Measurements from ENCODE around the gene COCH.

The COCH gene

DNA sequence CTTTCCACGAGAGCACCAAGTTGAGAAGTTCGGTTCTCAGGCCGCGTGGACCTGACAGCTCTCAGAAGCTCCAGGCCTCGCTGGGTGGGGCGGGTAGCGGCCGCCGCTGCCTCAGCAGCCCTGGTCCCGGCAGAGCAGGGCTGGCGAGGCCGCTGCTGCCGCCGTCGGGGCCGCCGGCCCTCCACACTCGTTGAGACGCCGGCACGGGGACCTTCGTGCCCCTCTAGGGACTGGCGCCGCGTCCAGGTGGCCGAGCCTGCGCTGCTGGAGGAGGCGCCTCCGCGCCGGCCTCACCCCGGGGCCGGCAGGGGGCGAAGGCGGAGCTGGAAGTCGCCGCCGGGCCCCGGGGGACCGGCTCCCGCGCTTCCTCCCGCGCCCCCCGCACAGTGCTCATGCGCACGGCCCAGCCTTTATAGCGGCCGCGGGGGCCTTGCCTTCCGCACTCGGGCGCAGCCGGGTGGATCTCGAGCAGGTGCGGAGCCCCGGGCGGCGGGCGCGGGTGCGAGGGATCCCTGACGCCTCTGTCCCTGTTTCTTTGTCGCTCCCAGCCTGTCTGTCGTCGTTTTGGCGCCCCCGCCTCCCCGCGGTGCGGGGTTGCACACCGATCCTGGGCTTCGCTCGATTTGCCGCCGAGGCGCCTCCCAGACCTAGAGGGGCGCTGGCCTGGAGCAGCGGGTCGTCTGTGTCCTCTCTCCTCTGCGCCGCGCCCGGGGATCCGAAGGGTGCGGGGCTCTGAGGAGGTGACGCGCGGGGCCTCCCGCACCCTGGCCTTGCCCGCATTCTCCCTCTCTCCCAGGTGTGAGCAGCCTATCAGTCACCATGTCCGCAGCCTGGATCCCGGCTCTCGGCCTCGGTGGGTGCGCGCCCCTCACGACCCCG is at the start of gene COCH:
Gene COCH (plus strand): TSS at position 440 of the 879 bp plus-strand sequence. CDS start 380 bp downstream, at position 820.
- in situ Hi-C loops (cut with HindIII; ENCODE audit: low sequenced_read_pairs) = no loop called here

DNA sequence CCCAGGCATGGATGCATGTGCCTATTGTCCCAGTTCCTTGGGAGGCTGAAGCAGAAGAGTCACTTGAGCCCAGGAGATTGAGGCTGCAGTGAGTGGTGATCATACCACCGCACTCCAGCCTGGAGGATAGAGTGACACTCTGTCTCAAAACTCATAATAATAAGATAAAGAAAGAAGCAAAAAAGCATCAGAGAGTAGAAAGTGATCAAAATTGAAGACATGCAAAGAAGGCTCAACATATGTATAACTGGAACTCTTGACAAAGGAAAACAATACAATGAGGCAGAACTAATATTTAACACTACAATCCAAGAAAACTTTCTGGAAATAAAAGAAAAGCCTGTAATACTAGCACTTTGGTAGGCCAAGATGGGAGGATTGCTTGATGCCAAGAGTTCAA is 48.3 kb upstream of the COCH start:
- in situ Hi-C loops (cut with HindIII; ENCODE audit: low sequenced_read_pairs) = no loop called here

DNA sequence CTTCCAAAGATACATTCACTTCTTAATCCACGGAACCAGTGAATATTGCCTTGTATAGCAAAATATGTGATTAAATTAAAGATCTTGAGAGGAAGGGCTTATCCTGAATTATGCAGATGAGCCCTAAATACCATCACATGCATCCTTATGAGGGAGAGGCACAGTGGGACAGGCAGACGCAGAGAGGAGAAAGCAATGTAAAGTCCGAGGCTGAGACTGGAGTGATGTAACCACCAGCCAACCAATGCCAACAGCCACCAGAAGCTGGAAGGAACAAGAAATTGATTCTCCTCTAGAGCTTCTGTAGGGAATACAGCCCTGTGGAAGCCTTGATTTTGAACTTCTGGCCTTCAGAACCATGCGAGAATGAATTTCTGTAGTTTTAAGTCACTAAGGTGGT is 44.5 kb upstream of the COCH start:
- in situ Hi-C loops (cut with HindIII; ENCODE audit: low sequenced_read_pairs) = no loop called here

DNA sequence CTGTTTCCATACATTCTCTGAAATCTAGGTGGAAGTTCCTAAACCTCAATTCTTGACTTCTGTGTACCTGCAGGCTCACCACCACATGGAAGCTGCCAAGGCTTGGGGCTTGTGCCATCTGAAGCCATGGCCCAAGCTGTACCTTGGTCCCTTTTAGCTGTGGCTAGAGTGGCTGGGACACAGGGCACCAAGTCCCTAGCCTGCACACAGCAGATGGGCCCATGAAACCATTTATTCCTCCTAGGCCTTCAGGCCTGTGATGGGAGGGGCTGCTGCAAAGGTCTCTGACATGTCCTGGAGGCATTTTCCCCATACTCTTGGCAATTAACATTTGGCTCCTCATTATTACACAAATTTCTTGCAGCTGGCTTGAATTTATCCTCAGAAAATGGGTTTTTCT is 40.0 kb upstream of the COCH start:
- in situ Hi-C loops (cut with HindIII; ENCODE audit: low sequenced_read_pairs) = no loop called here

DNA sequence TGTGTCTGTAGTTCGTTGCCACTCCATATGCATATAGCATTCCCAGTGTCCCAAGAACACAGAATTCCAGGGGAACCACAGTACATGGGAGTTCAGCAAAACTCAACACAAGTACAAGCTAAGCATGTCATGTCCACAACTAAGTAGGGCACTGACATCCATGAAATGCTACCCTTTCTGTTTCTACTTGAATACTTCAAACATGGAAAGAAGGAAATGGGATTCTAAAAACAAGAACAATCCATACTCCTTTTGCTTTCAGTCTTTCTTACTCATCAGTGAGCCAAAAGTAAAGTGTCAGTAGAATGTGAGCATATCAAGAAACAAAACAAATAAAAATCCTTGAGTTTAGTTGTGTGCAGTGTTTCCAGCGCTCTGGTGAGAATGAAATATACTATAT is 36.0 kb upstream of the COCH start:
- in situ Hi-C loops (cut with HindIII; ENCODE audit: low sequenced_read_pairs) = no loop called here

DNA sequence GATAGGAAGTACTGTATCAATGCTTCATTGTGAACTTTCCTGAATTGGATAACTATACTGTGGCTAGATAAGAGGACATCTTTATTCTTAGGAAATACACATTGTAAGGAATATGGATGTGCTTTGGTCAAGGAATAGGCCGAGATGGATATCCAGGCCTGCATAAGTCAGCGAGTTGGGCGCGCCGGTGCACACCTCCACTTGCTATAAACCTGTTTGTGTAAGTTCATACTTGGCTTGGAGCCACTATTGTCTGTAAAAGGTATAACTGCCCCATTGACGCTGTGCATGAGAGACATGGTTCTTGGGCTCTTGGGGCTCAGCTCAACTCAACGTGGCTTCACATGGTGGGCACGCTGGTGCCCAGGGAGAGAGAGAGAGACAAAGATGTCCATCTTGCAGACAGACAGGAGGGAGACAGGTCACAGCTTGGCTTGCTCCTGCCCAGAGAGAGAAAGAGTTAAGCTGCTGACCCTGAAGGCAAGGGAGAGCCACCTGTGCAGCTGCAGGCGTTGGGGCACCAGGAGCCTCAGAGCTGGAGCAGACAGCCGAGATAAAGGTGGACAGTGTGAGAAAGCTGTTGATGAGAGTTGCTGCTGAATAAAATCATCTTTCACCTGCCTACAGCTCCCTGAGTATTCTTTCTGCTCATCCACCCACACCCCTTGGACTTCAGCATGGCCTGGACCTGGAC is 34.1 kb upstream of the COCH start:
- in situ Hi-C loops (cut with HindIII; ENCODE audit: low sequenced_read_pairs) = no loop called here

DNA sequence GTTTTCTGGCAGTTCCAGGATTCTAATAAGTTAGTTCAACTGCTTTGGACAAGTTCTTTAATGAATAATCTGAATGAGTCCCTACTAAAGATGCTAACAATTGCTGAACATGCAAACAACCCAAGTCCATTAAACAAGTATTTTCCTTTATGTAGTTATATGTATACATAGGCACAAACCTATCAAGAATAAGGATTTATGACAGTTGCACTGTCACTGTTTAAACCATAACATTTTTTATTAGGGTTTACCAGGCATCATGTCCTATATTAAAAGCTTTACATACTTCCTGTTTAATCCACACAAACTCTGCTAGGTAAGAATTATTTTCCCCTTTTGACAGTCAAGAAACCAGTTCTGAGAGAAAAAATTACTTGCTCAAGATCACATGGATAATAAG is 31.9 kb upstream of the COCH start:
- in situ Hi-C loops (cut with HindIII; ENCODE audit: low sequenced_read_pairs) = no loop called here

DNA sequence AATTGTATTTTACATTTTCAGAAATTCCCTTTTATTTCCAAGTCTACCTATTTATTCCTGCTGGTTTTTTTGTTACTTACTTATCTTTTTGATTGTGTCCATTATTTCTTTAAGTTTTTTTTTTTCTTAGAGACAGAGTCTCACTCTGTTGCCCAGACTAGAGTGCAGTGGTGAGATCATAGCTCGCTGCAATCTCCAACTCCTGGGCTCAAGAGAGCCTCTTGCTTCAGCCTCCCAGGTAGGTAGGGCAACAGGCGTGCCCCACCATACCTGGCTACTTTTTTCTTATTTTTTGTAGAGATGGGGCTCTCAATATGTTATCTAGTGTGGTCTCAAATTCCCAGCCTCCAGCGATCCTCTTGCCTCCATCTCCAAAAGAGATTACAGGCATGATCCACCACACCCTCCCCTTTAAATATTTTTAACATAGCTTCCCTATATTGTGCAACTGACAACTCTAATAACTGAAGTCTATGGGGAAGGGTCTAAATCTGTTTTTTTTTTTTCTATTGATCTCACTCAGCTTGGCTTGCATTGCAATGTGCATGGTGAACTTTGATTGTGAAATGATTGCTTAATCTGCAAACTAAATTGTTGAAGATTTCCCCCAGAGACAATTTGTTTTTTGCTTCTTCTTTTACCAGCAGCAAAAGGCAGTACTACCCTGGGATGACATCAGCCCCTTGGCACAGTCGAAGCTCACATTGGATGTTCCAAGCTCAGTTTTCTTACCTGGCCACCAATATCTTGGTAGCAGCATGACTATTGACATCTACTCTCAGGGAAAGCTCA is 25.7 kb upstream of the COCH start:
- in situ Hi-C loops (cut with HindIII; ENCODE audit: low sequenced_read_pairs) = no loop called here

DNA sequence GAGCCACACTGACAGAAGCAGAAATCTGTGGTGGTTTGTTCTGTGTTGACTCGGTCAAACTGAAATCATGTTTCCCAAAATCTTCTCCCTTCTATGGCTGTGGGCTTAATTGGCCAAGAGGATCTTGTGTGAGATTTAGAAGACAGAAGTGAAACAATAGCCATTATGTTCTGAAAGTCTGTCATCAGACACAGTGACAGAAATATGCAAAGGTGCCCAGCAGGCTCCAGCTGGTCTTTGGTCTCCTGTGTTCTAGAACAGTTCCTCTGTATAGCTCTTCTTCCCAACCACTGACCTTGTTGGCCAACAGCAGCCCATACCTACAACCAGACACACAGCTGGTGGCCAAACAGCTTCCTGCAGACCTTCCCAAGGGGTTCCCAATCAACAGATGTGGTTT is 25.0 kb upstream of the COCH start:
- in situ Hi-C loops (cut with HindIII; ENCODE audit: low sequenced_read_pairs) = no loop called here

DNA sequence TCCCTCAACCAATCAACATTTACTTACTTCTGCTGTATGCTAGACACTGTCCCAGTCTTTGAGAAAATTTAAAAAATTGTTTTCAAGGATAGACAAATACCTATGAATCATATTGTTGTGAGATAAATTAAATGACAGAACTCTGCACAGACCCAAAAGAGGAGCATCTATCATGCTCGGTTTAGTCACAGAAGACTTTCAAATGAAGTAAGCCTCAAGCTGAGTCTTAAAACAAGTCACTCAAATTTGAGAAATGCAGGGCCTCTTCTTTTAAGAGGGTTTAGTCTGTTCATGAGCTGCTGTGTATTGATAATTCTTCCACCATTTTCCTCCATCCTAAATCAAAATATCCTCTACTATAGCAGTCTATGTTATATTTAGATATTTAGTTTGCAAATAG is 24.4 kb upstream of the COCH start:
- in situ Hi-C loops (cut with HindIII; ENCODE audit: low sequenced_read_pairs) = no loop called here

DNA sequence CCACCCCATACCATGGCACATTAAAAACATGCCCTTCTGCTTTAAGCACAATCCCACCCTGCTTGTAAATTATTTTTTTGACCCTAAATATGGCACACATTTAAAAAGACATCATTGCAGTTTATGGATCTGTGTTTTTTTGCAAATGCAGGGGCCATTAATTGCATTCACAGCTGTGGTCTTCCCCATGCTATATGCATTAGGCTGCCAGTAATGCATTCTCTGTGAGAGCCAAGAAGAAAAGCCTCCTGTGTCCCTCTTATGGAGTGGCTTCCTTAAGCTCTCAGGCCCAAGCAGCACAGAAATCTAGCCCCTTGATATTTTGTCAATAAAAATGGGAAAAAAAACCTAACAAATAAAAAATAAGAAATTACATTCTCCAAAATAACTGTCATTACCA is 20.4 kb upstream of the COCH start:
- in situ Hi-C loops (cut with HindIII; ENCODE audit: low sequenced_read_pairs) = no loop called here

DNA sequence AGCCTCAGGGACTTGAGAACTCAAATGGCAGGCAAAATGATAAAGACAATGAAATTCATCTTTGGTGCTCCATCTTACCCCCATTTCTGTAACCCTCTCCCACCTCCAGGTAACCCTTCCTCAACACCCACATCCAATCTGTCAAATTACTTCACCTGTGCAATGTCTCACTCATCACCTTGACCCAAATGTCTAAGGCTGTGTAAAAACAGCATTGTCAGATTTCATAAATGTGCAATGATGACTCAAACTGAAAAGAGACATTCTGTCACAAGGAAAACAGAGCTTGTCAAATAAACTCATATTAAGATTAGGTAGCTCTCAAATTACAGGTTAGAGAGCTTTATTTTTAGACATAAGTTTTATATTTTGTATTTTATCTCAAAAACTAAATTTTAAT is 19.9 kb upstream of the COCH start:
- in situ Hi-C loops (cut with HindIII; ENCODE audit: low sequenced_read_pairs) = no loop called here

DNA sequence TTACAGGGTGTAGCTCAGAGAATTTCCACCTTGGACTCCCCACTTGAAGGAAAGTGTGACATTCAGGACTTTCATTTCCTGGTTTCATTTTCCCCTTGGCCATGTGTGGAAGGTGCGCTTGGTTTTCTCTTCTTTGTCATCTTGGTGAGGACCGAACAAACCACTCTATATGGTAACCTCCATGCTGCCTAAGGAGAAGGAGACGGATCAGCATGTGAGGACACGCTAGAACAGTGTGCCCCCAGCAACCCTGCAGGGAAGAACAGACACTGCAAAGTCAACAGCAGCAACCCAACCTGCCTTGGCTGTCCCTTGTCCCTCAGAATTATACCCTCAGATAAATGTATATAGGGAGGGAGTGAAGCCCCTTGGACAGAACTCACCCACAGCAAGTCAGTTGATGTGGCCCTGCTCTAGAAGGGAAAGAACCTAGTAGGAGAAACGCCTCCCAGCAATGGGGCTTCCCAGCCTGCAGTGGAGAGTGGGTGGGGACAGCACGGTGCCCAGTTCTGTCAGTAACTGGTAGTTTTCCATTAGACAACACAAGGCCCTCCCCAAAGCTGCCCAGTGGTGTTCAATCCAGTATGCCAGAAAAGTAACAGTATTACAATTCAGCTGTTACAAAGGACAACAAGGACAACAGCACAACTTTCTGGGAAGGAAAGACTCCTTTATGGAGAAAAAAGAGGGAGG is 18.9 kb upstream of the COCH start:
- in situ Hi-C loops (cut with HindIII; ENCODE audit: low sequenced_read_pairs) = no loop called here

DNA sequence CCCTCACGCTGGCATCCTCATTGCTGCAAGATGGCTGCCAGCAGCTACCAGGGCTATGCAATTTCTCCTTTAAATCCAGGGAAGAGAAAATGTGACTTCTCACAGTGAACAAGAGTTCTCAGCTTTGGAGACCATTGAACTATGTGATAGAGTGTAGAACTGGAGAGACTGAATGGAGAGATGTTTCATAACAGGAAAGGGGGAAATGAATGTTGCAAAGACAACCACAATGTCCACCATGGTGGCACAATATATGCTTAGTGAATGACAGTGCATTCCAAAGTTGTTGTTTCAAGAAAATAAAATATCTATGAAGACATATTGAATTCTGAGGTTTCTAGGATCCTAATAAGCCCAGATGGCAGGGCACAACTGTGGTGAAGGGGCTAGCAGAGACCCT is 13.2 kb upstream of the COCH start:
- in situ Hi-C loops (cut with HindIII; ENCODE audit: low sequenced_read_pairs) = no loop called here

DNA sequence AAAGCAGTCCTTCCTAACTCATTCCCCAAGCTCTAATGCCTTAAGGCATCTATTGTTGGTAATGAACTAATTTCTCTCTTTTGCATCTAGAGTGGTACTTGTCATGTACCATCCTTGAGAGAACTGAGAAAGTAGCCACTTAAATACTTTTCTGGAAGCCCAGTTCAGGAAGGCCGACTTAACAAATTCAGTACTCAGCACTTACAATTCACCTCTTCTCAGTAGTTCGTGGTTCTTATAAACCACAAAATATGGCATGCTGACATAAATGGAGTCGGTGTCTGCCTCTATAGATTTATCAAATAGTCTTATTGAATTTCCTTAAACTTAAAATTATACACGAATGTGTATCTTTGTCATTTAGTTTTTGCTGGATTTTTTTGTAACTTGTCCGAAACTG is 9.4 kb upstream of the COCH start:
- in situ Hi-C loops (cut with HindIII; ENCODE audit: low sequenced_read_pairs) = no loop called here

DNA sequence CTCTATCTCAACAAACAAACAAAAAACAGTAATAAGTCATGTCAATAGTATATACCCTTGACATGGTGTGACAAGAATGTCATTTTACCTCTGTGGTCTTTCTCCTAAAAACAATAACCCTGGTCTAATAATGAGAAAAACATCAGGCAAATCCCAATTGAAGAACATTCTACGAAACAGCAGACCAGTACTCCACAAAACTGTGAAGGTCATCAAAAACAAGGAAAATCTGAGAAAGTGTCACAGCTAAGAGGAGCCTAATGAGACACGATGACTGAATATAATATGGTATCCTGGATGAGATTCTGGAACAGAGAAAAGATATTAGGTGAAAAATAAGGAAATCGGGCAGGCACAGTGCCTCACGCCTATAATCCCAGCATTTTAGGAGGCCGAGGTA is 5.6 kb upstream of the COCH start:
- in situ Hi-C loops (cut with HindIII; ENCODE audit: low sequenced_read_pairs) = no loop called here

DNA sequence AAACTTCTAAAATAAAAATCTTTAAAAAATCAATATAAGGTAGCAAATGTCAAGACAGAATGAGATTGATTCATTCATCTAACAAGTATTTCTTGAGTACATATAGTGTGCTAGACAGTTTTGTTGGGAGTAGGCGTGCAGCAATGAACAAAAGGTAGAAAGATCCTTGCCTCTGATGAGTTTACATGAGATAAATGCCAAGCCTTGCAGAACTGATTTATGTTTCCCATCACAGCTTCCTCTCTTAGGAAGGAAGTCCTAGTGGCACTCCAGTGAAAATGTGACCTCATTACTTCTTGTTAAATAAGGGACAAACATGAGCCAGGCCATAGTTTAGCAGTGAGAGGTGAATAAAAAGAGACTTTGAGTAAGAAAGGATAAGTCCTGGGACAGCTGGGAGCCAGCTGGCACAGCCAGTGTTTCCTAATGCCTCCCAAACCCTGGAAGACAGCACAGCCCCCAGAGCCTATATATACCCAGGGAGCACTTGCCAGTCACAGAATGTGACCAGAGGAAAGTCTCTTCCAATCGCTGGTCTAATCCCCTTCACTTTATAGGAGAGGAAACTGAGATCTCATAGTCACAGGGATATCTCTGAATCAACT is 4.7 kb upstream of the COCH start:
- in situ Hi-C loops (cut with HindIII; ENCODE audit: low sequenced_read_pairs) = no loop called here

DNA sequence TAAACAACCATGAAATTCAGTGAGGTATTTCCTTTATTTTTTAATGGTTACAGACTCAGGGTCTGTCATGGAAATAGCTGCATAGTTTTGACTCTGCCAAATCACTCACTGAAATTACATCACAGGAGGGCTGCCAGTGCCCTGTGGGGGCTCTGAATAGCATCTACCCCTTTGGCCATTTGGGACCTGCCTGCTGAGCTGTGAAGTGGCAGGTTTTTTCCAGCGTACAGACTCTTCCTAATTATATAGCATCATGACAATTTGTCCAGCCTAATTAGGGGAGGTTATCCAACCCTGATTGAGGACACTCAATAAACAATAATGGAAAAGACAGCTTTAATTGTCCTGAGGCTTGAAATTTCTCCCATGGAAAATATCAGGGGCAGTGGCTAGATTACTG is 1.8 kb upstream of the COCH start:
- in situ Hi-C loops (cut with HindIII; ENCODE audit: low sequenced_read_pairs) = no loop called here

DNA sequence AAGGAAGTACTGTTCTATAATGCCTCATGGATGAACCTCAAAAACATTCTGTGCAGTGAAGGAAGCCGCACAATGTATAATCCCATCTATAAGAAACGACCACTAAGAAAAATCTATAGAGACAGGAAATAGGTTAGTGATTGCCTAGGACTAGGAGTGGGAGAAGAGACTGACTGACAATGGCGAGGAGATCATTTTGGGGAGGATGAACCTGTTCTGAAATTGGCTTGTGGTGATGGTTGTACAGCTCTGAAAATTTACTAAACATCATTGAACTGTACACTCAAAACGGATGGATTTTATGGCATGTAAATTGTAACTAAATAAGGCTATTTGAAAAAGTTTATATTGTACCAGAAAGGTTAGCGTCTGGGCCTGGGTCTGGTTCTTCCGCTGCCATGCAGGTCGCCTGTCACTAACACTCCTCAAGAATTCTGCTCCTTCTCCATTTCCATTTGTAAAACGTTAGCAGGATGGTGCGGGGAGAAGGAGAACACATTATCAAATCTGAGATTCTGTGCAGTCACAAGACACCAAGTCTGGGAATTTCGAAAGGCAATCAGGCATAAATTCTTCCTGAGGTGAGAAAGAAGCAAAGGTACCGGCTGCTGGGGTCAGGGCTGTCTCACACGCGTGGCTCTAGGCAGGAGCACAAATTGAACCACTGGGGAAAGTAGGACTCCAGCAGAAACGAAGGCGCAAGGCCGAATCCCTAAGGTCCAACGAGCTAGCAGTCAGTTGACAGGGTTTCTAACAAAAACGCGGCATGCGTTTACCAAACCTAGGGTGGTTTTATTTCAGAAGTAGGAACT is 845 bp upstream of the COCH start:
- in situ Hi-C loops (cut with HindIII; ENCODE audit: low sequenced_read_pairs) = no loop called here
